ENCODE measurements around the gene DUSP7.

The DUSP7 gene

DNA sequence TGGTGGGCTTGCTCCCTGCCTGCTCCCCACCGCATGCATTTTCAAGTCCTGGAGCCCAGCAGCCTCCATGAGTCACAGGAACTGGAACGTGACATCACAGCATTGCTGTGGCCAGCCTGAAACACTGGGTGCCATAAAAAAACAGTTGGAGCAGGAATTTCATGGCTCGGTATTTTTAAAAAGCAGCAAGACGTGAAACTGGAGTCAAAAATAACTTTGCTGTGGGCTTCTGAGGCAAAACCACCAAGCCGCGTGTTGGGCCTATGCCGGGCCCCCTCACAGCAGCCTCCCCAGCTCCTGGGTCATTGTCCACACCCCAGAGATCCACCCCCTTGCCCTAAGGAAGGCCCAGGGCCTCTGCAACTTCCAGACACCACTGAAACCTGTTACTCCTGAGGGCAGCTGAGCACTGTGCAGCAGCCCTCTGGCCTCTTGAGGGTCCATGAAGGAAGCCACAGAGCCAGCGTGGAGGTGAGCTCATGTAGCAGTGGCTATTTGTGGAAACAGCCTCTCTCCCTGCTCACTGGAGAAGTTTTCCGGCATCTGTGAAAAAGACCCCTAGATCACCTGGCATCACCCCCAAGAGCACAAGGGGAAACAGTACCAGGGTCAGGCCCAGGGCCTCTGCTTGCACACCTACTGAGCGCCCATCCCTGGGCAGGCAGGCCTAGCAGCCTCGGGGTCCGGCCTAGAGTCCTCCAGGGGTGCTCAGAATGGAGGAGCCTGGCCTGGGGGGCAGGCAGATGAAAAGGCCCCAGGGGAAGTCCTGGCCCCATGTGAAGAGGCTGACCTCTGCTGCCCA lies 34.0 kb upstream of the DUSP7 start:
- Histone ChIP-seq H4K20me1 (ENCODE audit: insufficient read depth) (no peaks in the 10 kb centered on the region), H3K79me2 (ENCODE audit: insufficient read depth, low read depth) (no peaks in the 10 kb centered on the region), H3K36me3 (ENCODE audit: insufficient read depth) (no peaks in the 10 kb centered on the region), H3K4me2 (no peak overlapping the region), H2AFZ (ENCODE audit: low read depth) (no peak overlapping the region), H3K4me1 (ENCODE audit: low read depth, poor library complexity, severe bottlenecking) (no peaks in the 10 kb centered on the region), H3K9ac (no peak overlapping the region), H3K27me3 (ENCODE audit: insufficient read depth, low read depth) (no peaks in the 10 kb centered on the region), H3K27ac (no peak overlapping the region), H3K4me3 (IDR thresholded peaks at IDR 0.05; ENCODE audit: insufficient read depth, low read depth, low read length) (no peak overlapping the region)
- TF ChIP-seq, protein P1, sequence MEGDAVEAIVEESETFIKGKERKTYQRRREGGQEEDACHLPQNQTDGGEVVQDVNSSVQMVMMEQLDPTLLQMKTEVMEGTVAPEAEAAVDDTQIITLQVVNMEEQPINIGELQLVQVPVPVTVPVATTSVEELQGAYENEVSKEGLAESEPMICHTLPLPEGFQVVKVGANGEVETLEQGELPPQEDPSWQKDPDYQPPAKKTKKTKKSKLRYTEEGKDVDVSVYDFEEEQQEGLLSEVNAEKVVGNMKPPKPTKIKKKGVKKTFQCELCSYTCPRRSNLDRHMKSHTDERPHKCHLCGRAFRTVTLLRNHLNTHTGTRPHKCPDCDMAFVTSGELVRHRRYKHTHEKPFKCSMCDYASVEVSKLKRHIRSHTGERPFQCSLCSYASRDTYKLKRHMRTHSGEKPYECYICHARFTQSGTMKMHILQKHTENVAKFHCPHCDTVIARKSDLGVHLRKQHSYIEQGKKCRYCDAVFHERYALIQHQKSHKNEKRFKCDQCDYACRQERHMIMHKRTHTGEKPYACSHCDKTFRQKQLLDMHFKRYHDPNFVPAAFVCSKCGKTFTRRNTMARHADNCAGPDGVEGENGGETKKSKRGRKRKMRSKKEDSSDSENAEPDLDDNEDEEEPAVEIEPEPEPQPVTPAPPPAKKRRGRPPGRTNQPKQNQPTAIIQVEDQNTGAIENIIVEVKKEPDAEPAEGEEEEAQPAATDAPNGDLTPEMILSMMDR (conservative IDR thresholded peaks at IDR 0.05; ENCODE audit: low read depth, low read length): no peak

DNA sequence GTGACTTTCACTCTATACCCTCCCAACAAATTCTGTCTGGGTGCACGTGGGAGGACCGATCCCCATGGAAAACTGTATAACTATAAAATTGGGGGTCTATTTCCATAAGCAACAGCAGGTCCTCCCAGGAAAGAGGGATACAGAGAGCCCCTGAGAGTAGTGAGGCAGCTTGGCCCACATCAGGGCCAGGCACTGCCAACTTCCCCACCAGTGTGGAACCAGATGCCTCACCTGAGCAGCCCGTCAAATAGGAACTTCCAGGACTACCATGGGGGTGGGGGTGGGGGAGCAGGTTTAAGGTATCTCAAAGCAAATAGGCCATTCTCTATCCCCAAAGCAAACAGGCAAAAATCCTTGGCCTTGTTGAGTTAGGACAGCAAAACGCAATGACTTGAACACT lies 33.3 kb upstream of the DUSP7 start:
- no peak overlapping the region for H2AFZ ChIP-seq (ENCODE audit: low read depth)
- no peaks in the 10 kb centered on the region for H3K27me3 ChIP-seq (ENCODE audit: insufficient read depth, low read depth)
- TF ChIP-seq, protein P1 (conservative IDR thresholded peaks at IDR 0.05; ENCODE audit: low read depth, low read length): no peak
- no peak overlapping the region for H3K4me3 ChIP-seq (IDR thresholded peaks at IDR 0.05; ENCODE audit: insufficient read depth, low read depth, low read length)
- no peaks in the 10 kb centered on the region for H3K4me1 ChIP-seq (ENCODE audit: low read depth, poor library complexity, severe bottlenecking)
- H3K27ac ChIP-seq: no peak overlapping the region
- no peak overlapping the region for H3K9ac ChIP-seq
- H4K20me1 ChIP-seq (ENCODE audit: insufficient read depth): no peaks in the 10 kb centered on the region
- H3K79me2 ChIP-seq (ENCODE audit: insufficient read depth, low read depth): no peaks in the 10 kb centered on the region
- H3K4me2 ChIP-seq: no peak overlapping the region
- H3K36me3 ChIP-seq (ENCODE audit: insufficient read depth): no peaks in the 10 kb centered on the region

DNA sequence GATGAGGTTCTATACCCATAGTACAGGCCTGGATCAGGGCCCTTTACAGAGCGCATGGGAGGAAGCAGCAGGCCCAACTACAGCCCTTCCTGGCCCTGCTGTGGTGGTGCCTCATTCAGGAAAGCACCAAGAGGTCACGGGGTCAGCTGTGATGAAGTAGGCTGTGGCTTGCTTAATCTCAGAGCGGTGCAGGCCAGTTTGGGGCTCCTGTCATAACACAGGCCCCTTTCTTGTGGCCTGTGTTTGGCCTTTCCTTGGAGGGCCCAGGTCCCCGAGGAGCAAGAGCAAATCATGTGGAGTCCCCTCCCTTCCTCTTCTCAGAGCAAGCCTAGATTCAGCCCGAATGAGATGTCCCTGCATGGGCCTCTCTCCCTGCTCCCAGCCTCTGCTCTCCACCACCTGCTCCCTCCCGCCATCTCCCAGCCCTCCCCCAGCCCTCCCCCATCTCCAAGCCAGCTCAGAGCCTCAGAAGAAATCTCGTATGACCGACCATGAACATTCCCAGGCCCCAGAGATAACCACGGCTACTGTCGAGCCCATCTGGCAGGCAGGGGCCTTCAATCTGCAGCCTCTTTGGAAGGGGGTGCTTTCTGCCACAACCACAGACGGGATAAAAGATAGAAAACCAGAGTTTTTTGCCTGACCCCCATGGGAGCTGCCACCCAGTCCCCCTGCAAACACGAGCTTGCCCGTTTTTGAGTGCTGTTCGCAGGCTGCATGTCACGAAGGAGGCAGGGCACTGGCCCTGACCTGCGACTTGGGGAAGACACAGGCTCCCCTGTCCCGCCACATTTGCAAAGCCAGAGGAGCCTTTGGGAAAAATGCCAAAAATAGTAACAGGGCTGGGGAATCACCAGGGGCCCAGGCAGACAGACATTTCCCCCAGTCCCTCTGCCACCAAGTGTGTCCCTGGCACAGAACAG lies 32.3 kb upstream of the DUSP7 start:
- Histone ChIP-seq H2AFZ (ENCODE audit: low read depth) (no peak overlapping the region), H3K36me3 (ENCODE audit: insufficient read depth) (no peaks in the 10 kb centered on the region), H3K79me2 (ENCODE audit: insufficient read depth, low read depth) (no peaks in the 10 kb centered on the region), H3K9ac (no peak overlapping the region), H4K20me1 (ENCODE audit: insufficient read depth) (no peaks in the 10 kb centered on the region), H3K4me3 (IDR thresholded peaks at IDR 0.05; ENCODE audit: insufficient read depth, low read depth, low read length) (no peak overlapping the region), H3K27me3 (ENCODE audit: insufficient read depth, low read depth) (no peaks in the 10 kb centered on the region), H3K4me2 (no peak overlapping the region), H3K27ac (no peak overlapping the region), H3K4me1 (ENCODE audit: low read depth, poor library complexity, severe bottlenecking) (no peaks in the 10 kb centered on the region)
- TF ChIP-seq, protein P1 (conservative IDR thresholded peaks at IDR 0.05; ENCODE audit: low read depth, low read length): no peak

DNA sequence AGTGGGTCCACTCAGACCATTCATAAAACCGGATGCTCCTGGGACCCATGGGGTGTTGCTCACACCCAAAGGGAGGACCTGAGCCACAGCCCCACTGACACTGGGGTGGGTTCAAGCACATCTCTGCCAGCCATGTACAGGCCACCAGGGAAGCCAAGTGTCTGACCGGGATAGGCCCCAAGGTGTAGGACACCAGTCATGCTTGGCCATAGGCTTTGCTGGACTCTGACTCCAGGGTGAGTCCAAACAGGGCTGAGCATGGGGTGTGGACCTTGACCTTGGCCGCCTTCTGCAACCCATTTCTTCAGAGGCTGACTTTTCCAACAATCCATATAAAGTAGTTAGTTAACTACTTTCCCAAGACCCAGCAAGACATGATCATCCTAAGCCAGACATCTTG lies 31.4 kb upstream of the DUSP7 start:
- Histone ChIP-seq H3K36me3 (ENCODE audit: insufficient read depth) (no peaks in the 10 kb centered on the region), H3K4me3 (IDR thresholded peaks at IDR 0.05; ENCODE audit: insufficient read depth, low read depth, low read length) (no peak overlapping the region), H3K27me3 (ENCODE audit: insufficient read depth, low read depth) (no peaks in the 10 kb centered on the region), H3K4me2 (no peak overlapping the region), H2AFZ (ENCODE audit: low read depth) (no peak overlapping the region), H4K20me1 (ENCODE audit: insufficient read depth) (no peaks in the 10 kb centered on the region), H3K27ac (no peak overlapping the region), H3K9ac (no peak overlapping the region), H3K4me1 (ENCODE audit: low read depth, poor library complexity, severe bottlenecking) (no peaks in the 10 kb centered on the region), H3K79me2 (ENCODE audit: insufficient read depth, low read depth) (no peaks in the 10 kb centered on the region)
- TF ChIP-seq, protein P1 (conservative IDR thresholded peaks at IDR 0.05; ENCODE audit: low read depth, low read length): no peak
